Measurements from ENCODE around the gene ZNRF3.

- TF ChIP-seq CTCF (tag by site-specific recombination; IDR thresholded peaks at IDR 0.05) (no peak), ZNF157 (tag by site-specific recombination; IDR thresholded peaks at IDR 0.05) (no peak)
Observed at GRCh38 chr22:29088809-29089208, 205.4 kb downstream of the ZNRF3 start.
